ENCODE data around the gene IL9. TPM values are rescaled to one million over a fixed set of nuclear protein-coding genes. Genes with fewer than 3 reads are reported as not detected.

The IL9 gene
- total and polyA plus RNA-seq, 2 of the 13 experiments (the other 11 are each of a cell fraction or from before 2014, with no cell fraction given) = not detected

DNA sequence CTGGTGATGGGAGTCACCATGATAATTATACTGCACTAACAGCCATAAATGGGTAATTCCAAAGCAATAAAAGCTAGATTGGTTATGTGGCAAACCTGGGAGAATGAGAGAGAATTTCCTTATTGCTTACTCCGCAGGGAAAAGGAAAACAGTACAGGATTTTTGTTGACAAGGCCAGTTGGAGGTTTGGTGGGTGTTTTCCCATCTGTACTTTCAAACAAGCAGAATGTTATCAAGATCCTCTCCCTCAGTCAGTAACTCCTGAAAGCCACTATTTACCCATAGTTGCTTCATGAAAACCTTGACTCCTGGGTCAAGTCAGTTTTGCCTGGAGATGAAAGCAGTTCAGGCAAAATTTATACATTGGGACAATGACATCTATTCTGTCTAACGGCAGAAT lies 26.4 kb downstream of the IL9 start (continued):
- TF ChIP-seq ZNF644 (CRISPR knock-in tag; IDR thresholded peaks at IDR 0.05; ENCODE audit: low read depth) = no peak
- TF ChIP-seq ASH2L (IDR thresholded peaks at IDR 0.05; ENCODE audit: insufficient read length, low read depth, low read length) = no peak
- TF ChIP-seq ZNF746 (CRISPR knock-in tag; IDR thresholded peaks at IDR 0.05) = no peak
- TF ChIP-seq ZNF337 (CRISPR knock-in tag; IDR thresholded peaks at IDR 0.05; ENCODE audit: borderline replicate concordance, low read depth) = no peak
- TF ChIP-seq RNF2 (conservative IDR thresholded peaks at IDR 0.05; ENCODE audit: low read depth) = no peak
- TF ChIP-seq HMG20A (CRISPR knock-in tag; IDR thresholded peaks at IDR 0.05; ENCODE audit: borderline replicate concordance) = peak; percentile 75; the same call in 1 of the 2 replicates
- TF ChIP-seq, protein P1, sequence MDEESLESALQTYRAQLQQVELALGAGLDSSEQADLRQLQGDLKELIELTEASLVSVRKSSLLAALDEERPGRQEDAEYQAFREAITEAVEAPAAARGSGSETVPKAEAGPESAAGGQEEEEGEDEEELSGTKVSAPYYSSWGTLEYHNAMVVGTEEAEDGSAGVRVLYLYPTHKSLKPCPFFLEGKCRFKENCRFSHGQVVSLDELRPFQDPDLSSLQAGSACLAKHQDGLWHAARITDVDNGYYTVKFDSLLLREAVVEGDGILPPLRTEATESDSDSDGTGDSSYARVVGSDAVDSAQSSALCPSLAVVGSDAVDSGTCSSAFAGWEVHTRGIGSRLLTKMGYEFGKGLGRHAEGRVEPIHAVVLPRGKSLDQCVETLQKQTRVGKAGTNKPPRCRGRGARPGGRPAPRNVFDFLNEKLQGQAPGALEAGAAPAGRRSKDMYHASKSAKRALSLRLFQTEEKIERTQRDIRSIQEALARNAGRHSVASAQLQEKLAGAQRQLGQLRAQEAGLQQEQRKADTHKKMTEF (CRISPR knock-in tag; IDR thresholded peaks at IDR 0.05) = peak; percentile 12; the same call in 1 of the 2 replicates
- TF ChIP-seq GATAD2A (CRISPR knock-in tag; IDR thresholded peaks at IDR 0.05) = peak; percentile 69
- TF ChIP-seq, protein P2, sequence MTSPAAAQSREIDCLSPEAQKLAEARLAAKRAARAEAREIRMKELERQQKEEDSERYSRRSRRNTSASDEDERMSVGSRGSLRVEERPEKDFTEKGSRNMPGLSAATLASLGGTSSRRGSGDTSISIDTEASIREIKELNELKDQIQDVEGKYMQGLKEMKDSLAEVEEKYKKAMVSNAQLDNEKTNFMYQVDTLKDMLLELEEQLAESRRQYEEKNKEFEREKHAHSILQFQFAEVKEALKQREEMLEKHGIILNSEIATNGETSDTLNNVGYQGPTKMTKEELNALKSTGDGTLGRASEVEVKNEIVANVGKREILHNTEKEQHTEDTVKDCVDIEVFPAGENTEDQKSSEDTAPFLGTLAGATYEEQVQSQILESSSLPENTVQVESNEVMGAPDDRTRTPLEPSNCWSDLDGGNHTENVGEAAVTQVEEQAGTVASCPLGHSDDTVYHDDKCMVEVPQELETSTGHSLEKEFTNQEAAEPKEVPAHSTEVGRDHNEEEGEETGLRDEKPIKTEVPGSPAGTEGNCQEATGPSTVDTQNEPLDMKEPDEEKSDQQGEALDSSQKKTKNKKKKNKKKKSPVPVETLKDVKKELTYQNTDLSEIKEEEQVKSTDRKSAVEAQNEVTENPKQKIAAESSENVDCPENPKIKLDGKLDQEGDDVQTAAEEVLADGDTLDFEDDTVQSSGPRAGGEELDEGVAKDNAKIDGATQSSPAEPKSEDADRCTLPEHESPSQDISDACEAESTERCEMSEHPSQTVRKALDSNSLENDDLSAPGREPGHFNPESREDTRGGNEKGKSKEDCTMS (CRISPR knock-in tag; conservative IDR thresholded peaks at IDR 0.05) = no peak
- TF ChIP-seq WIZ (CRISPR knock-in tag; IDR thresholded peaks at IDR 0.05) = no peak
- no peak for TF ChIP-seq SP5 (CRISPR knock-in tag; IDR thresholded peaks at IDR 0.05; ENCODE audit: borderline replicate concordance, low read depth)
- TF ChIP-seq ATRX (CRISPR knock-in tag; IDR thresholded peaks at IDR 0.05; ENCODE audit: borderline replicate concordance) = no peak
- TF ChIP-seq RAD21 (CRISPR knock-in tag; IDR thresholded peaks at IDR 0.05) = no peak
- TF ChIP-seq, protein P3, sequence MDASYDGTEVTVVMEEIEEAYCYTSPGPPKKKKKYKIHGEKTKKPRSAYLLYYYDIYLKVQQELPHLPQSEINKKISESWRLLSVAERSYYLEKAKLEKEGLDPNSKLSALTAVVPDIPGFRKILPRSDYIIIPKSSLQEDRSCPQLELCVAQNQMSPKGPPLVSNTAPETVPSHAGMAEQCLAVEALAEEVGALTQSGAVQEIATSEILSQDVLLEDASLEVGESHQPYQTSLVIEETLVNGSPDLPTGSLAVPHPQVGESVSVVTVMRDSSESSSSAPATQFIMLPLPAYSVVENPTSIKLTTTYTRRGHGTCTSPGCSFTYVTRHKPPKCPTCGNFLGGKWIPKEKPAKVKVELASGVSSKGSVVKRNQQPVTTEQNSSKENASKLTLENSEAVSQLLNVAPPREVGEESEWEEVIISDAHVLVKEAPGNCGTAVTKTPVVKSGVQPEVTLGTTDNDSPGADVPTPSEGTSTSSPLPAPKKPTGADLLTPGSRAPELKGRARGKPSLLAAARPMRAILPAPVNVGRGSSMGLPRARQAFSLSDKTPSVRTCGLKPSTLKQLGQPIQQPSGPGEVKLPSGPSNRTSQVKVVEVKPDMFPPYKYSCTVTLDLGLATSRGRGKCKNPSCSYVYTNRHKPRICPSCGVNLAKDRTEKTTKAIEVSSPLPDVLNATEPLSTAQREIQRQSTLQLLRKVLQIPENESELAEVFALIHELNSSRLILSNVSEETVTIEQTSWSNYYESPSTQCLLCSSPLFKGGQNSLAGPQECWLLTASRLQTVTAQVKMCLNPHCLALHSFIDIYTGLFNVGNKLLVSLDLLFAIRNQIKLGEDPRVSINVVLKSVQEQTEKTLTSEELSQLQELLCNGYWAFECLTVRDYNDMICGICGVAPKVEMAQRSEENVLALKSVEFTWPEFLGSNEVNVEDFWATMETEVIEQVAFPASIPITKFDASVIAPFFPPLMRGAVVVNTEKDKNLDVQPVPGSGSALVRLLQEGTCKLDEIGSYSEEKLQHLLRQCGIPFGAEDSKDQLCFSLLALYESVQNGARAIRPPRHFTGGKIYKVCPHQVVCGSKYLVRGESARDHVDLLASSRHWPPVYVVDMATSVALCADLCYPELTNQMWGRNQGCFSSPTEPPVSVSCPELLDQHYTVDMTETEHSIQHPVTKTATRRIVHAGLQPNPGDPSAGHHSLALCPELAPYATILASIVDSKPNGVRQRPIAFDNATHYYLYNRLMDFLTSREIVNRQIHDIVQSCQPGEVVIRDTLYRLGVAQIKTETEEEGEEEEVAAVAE (CRISPR knock-in tag; IDR thresholded peaks at IDR 0.05; ENCODE audit: borderline replicate concordance) = no peak
- no peak for TF ChIP-seq NCOA1 (CRISPR knock-in tag; IDR thresholded peaks at IDR 0.05)
- no peak for TF ChIP-seq ZNF225 (CRISPR knock-in tag; IDR thresholded peaks at IDR 0.05)
- no peak for TF ChIP-seq ZNF329 (CRISPR knock-in tag; IDR thresholded peaks at IDR 0.05; ENCODE audit: low read depth)
- TF ChIP-seq, protein P4, sequence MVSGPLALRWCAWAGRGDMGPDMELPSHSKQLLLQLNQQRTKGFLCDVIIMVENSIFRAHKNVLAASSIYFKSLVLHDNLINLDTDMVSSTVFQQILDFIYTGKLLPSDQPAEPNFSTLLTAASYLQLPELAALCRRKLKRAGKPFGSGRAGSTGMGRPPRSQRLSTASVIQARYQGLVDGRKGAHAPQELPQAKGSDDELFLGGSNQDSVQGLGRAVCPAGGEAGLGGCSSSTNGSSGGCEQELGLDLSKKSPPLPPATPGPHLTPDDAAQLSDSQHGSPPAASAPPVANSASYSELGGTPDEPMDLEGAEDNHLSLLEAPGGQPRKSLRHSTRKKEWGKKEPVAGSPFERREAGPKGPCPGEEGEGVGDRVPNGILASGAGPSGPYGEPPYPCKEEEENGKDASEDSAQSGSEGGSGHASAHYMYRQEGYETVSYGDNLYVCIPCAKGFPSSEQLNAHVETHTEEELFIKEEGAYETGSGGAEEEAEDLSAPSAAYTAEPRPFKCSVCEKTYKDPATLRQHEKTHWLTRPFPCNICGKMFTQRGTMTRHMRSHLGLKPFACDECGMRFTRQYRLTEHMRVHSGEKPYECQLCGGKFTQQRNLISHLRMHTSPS (CRISPR knock-in tag; IDR thresholded peaks at IDR 0.05; ENCODE audit: low read depth) = no peak
- TF ChIP-seq, protein P5, sequence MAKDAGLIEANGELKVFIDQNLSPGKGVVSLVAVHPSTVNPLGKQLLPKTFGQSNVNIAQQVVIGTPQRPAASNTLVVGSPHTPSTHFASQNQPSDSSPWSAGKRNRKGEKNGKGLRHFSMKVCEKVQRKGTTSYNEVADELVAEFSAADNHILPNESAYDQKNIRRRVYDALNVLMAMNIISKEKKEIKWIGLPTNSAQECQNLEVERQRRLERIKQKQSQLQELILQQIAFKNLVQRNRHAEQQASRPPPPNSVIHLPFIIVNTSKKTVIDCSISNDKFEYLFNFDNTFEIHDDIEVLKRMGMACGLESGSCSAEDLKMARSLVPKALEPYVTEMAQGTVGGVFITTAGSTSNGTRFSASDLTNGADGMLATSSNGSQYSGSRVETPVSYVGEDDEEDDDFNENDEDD (CRISPR knock-in tag; IDR thresholded peaks at IDR 0.05; ENCODE audit: borderline replicate concordance) = no peak
- TF ChIP-seq, protein P6, sequence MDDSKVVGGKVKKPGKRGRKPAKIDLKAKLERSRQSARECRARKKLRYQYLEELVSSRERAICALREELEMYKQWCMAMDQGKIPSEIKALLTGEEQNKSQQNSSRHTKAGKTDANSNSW (CRISPR knock-in tag; IDR thresholded peaks at IDR 0.05; ENCODE audit: borderline replicate concordance) = no peak
